Measurements from ENCODE around the gene HNRNPK. TPM values are rescaled to one million over a fixed set of nuclear protein-coding genes. Genes with fewer than 3 reads are reported as not detected.

Gene HNRNPK
- total and polyA plus RNA-seq, 2 of the 4 experiments (the other 2 are of a cell fraction) = 422 to 458 TPM

GRCh38 chr9:83920927-83921707 is 58.9 kb downstream of the HNRNPK start, which contains the start of gene KIF27:
TSS of gene KIF27 (minus strand) at chr9:83921432. CDS start at chr9:83915591, 5,841 bp downstream.
- peak within 1 kb of the TSS; percentile 7 for H3K14ac ChIP-seq (replicated peaks; ENCODE audit: low read depth, low read length)
- H3K9me3 ChIP-seq (ENCODE audit: control insufficient read depth, insufficient read depth, low read length) = no peaks in the 10 kb centered on the region
- peak within 1 kb of the TSS; percentile 4; the same call in 1 of the 2 replicates for H3K23ac ChIP-seq (ENCODE audit: low read depth, low read length)
- in situ Hi-C loops (cut with MboI; ENCODE audit: low sequenced_read_pairs) = no loop called here
- H2AK9ac ChIP-seq (replicated peaks; ENCODE audit: low read depth, low read length, poor library complexity) = no peak within 1 kb of the TSS
- TF ChIP-seq MXI1 (IDR thresholded peaks at IDR 0.05; ENCODE audit: borderline replicate concordance, low read depth, low read length) (peak; percentile 60; the same call in 1 of the 2 replicates), SMC3 (IDR thresholded peaks at IDR 0.05; ENCODE audit: low read depth, low read length) (no peak), CTCF (conservative IDR thresholded peaks at IDR 0.05; ENCODE audit: low read depth, low read length) (peak; percentile 42), POLR2A (IDR thresholded peaks at IDR 0.05; ENCODE audit: low read depth, low read length) (peak; percentile 83), USF2 (IDR thresholded peaks at IDR 0.05; ENCODE audit: low read depth, low read length) (0 out of 2 replicates have a peak, but pooled peaks have one; percentile 1)
- H3K9ac ChIP-seq (ENCODE audit: low read depth, low read length) = peak within 1 kb of the TSS; percentile 48
- H2BK20ac ChIP-seq (ENCODE audit: low read depth, low read length) = no peak within 1 kb of the TSS
- H3K4ac ChIP-seq (ENCODE audit: low read depth, low read length) = peak within 1 kb of the TSS; percentile 23
- ATAC-seq (ENCODE audit: low read depth) (peak; percentile 97), DNase-seq (peak; percentile 96)
- peak within 1 kb of the TSS; percentile 71 for H3K27ac ChIP-seq (ENCODE audit: insufficient read depth, low read length)
- H2BK15ac ChIP-seq (ENCODE audit: low read depth, low read length) = no peak within 1 kb of the TSS
- H3K4me2 ChIP-seq (ENCODE audit: low read depth, low read length) = peak within 1 kb of the TSS; percentile 82
- ChIA-PET CTCF (interaction anchor here (0.6 to 1.6 kb wide), 5 partner anchors 9 to 340 kb away, joined by 3 to 5 read pairs (median 3); no protein-coding TSS in a partner anchor), POLR2A (ENCODE audit: unreplicated experiment) (interaction anchor here (0.6 to 0.7 kb wide), 3 partner anchors 243 to 552 kb away, joined by 3 to 4 read pairs (median 3); no protein-coding TSS in a partner anchor)
- H3K27me3 ChIP-seq (ENCODE audit: control insufficient read depth, insufficient read depth, low read length) = no peaks in the 10 kb centered on the region
- peak within 1 kb of the TSS; percentile 29 for H2AFZ ChIP-seq (replicated peaks; ENCODE audit: low read length, poor library complexity)
- H3K36me3 ChIP-seq (ENCODE audit: control insufficient read depth, insufficient read depth, low read length) = no peaks in the 10 kb centered on the region
- H4K5ac ChIP-seq (ENCODE audit: low read depth, low read length) = peak within 1 kb of the TSS; percentile 69
- H4K20me1 ChIP-seq (ENCODE audit: insufficient read depth, low read length) = no peaks in the 10 kb centered on the region
- H4K8ac ChIP-seq (ENCODE audit: low read depth in 2 of 2, low read length in 2 of 2) = peak within 1 kb of the TSS; percentile 68 to 90
- WGBS, 2 experiments (ENCODE audit: extremely low coverage in 2 of 2, insufficient read length in 1 of 2) = 0% methylated on average over 44 of the region's 92 CpGs; no CpG with 5 or more reads in 1 of the 2 experiments
- no peak within 1 kb of the TSS for H2BK120ac ChIP-seq (ENCODE audit: low read depth, low read length)
- H3K4me1 ChIP-seq (ENCODE audit: control insufficient read depth, insufficient read depth, low read length) = peaks cover 1% of the 10 kb centered on the region; the same call in 1 of the 2 replicates
- no TSS peak for BruUV-seq (replicated peaks)
- 0 out of 2 replicates have a peak within 1 kb of the TSS, but pooled peaks have one; percentile 5 for H3K56ac ChIP-seq (ENCODE audit: extremely low read depth, insufficient read depth, low read length)
- H3K79me1 ChIP-seq (ENCODE audit: low read depth in 1 of 2, low read length in 2 of 2) = peaks cover 0 to 9% of the 10 kb centered on the region in 2 experiments; a peak in 2 of 4 replicates
- H4K91ac ChIP-seq (ENCODE audit: insufficient read depth, low read depth, low read length) = peak within 1 kb of the TSS; percentile 3; the same call in 1 of the 2 replicates
- intact Hi-C loops (cut with micrococcal nuclease) = loop anchor here (1.0 kb wide), 1 partner anchor 394 kb away; no protein-coding TSS in a partner anchor
- H3K4me3 ChIP-seq (ENCODE audit: insufficient read depth, low read depth, low read length) = peak within 1 kb of the TSS; percentile 55
- H2AK5ac ChIP-seq (ENCODE audit: low read depth, low read length) = no peak within 1 kb of the TSS
- dilution Hi-C loops (cut with HindIII; ENCODE audit: low sequenced_read_pairs, unreplicated experiment) = no loop called here
- H3K9me1 ChIP-seq (ENCODE audit: insufficient read depth, low read length) = no peaks in the 10 kb centered on the region
- peak within 1 kb of the TSS; percentile 52 for H2BK5ac ChIP-seq (ENCODE audit: low read depth, low read length, poor library complexity, severe bottlenecking)
- H3K18ac ChIP-seq (ENCODE audit: low read depth, low read length) = peak within 1 kb of the TSS; percentile 43; the same call in 1 of the 2 replicates

Measured in IMR-90 (cell line).